ENCODE data around the gene HFM1.

Gene HFM1

DNA sequence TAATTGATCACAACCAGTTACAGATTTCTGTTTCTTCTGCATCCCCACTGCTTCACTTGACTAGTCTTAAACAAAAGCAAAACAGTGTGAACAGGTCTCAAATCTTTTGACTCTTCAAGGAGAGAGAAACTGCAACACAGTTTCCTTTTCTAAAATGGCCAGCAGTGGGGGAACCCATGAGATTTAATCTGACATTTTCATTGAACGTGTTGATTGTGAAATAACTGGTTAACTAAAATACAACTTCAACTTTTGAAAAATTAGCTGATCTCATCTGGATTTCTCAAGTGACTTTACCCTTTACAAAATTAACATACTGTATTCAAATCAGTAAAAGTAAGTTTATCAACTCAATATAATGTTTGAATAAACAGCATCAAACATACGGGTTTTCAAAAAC lies 143.0 kb downstream of the HFM1 start:
- no peak for DNase-seq (ENCODE audit: low spot score)

DNA sequence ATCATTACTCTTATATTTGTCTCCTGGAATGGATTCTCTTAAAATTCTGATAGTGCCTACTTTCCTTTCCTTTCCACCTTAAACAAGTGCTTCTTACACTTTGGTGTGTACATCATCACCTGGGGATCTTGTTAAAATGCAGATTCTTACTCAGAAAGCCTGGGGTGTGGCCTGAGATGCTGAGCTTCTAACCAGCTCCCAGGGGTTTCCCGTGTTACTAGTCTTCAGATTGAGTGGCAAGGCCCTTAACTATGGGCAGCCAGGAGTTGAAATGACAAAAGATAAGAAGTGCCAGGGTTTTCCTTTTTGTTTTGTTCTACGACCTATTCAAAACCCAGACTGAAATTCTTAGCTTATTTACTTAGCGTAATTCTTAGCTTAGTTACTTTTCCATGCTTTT lies 159.2 kb downstream of the HFM1 start:
- DNase-seq (ENCODE audit: low spot score) = no peak

DNA sequence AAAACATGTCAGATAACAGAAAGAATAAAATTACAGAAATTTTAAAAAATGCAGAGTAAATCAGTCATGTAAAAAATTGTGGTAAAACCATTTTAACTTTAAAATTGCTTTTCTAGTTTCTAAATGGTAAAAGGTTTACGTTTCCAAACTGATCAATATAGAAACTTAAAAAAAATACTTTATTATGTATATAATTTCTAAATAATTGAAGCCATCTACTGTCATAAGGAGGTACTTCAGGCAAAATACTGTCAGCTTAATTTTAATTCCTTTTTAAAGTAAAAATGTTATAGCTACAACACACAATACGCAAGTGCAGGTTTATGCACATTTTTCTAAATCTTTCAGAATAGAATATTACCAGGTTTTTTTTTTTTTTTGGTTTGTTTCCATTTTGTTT lies 159.9 kb downstream of the HFM1 start:
- no peak for DNase-seq (ENCODE audit: low spot score)

DNA sequence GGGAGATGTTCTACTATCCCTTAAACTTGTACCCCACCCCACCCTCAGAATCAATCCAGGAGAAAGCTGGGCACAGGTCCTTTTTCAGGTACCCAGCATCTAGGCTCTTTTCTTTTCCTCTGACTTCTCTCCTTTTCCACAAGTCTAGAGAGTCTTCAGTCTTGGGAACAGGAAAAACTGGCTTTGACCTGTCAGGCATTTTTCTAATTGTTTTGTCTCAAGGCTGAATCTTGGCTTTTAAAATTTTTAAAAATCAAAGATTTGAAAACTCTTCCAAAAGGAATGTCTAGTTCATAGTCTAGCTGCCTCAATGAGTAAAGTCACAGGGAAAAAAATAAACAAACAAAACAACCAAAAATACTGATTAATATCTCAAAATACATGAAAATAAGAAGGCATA lies 161.5 kb downstream of the HFM1 start:
- DNase-seq (ENCODE audit: low spot score) = no peak

GRCh38 chr1:91234181-91234580 lies 170.5 kb downstream of the HFM1 start:
- no peak for DNase-seq (ENCODE audit: low spot score)

GRCh38 chr1:91226741-91227140 lies 177.9 kb downstream of the HFM1 start:
- DNase-seq (ENCODE audit: low spot score) = no peak

GRCh38 chr1:91224878-91225277 lies 179.8 kb downstream of the HFM1 start:
- no peak for DNase-seq (ENCODE audit: low spot score)

DNA sequence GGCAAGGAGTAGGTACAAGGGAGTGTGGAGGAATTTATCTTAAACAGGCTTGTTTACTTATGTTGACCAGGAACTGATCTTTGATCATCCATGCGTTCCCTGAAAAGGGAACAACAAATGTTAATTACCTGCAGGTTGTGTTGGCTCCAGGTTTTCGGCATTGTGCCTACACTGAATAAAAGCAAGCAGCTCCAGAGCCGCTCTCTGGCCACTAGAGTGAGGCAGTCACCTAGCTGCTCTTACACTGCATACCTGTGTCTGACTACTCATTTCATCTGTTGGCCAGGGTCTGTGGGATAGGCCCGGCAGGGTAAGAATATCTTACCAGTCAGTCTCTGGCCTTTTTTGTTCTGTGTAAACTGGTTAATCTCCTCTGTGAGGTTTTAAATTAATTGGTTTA lies 183.6 kb downstream of the HFM1 start:
- DNase-seq (ENCODE audit: low spot score) = no peak

DNA sequence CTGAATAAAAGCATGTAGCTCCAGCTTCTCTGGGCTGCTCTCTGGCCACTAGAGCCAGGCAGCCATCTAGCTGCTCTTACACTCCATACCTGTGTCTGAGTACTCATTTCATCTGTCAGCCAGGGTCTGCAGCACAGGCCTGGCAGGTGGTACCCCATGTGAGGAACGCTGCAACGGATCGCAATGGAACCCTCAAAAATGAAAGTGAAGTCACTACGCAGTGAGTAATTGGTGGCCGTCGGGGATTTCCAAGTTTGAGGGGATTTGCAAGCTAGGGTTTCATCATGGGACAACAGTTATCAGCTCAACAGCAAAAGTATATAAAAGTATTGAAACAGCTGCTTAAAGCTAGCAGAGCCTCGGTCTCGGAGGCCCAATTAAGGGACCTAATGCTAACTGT lies 186.7 kb downstream of the HFM1 start:
- no peak for DNase-seq (ENCODE audit: low spot score)
